ENCODE measurements around the gene MCF2L. TPM values are rescaled to one million over a fixed set of nuclear protein-coding genes. Genes with fewer than 3 reads are reported as not detected.
"Not testable (repeated sequence)": the region's sequence is repeated elsewhere in the genome, so short reads cannot be mapped to it uniquely, and the experiment has no call there.

The MCF2L gene
- total RNA-seq, 1 experiment from 2014 or later, result 53.2 TPM

DNA sequence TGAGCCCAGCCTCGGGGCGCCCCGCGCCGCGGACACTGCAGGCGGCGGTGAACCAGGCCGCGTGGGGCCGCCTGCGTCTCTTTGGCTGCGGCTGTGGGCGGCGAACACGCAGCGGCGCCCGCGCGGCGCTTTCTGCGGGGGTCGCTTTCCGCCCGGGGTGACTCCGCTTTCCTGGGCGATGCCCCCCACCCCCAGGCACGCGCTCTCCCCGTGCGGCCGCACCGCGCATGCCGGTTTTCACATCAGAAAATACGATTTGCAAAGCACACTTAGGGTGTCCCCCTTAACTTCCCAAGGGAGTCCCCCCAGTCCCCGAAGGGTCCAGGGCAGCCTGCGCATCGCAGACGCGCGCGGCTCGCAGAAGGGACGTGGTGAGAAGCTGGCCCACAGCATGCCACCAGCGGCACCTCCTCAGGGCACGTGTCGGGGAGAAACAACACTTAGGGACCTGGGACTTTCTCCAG is 141.9 kb downstream of the MCF2L start:
- DNase-seq (ENCODE audit: low spot score), result no peak

DNA sequence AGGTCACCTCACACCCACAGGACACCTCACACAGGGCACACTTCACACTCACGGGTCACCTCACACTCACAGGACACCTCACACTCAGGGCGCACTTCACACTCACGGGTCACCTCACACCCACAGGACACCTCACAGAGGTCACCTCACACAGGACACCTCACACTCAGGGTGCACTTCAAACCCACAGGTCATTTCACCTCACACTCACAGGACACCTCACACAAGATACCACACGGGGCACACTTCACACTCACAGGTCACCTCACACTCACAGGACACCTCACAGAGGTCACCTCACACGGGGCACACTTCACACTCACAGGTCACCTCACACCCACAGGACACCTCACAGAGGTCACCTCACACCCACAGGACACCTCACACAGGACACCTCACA is 142.8 kb downstream of the MCF2L start:
- not testable (repeated sequence) for DNase-seq (ENCODE audit: low spot score)

DNA sequence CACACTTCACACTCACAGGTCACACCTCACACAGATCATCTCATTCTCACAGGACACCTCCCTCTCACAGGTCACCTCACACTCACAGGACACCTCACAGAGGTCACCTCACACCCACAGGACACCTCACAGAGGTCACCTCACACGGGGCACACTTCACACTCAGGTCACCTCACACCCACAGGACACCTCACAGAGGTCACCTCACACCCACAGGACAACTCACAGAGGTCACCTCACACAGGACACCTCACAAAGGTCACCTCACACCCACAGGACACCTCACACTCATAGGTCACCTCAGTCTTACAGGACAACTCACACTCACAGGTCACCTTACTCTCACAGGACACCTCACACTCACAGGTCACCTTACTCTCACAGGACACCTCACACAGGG is 143.5 kb downstream of the MCF2L start:
- not testable (repeated sequence) for DNase-seq (ENCODE audit: low spot score)

DNA sequence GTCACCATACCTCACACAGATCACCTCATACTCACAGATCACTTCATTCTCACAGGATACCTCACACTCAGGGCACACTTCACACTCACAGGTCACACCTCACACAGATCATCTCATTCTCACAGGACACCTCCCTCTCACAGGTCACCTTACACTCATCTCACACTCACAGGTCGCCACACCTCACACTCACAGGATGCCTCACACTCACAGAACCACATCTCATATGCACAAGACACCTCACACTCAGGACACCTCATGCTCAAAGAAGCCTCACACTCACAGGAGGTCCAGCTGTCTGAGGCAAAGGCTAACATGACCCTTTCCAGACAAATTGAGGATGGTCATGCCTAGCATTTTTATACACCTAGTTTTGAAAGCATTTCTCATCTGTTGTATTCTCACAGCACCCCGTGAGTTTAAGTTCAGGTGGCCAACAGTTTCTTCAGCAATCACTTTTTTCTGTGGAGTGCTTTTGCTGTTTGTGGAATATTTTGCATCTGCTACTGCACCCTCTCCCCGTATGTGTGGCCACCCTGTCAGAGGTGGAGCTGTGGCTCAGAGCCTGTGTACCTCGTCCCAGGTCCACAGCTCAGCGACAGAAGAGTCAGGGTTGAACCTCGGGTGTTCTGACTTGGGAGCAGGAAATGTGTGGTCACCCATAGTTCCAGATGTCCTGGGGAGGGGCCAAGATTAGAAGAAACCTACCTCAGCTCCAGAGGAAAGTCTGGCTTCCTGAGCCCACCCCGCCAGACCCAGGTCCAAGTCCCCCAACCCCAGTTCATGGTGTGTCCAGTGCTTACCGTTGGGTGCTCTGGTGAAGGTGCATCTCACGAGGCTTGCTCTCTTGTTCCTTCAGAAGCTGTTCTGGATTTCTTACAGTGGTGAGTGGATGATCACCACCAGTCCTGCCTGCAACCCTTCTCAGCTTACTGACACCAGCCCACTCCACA is 144.2 kb downstream of the MCF2L start:
- DNase-seq (ENCODE audit: low spot score), result no peak

DNA sequence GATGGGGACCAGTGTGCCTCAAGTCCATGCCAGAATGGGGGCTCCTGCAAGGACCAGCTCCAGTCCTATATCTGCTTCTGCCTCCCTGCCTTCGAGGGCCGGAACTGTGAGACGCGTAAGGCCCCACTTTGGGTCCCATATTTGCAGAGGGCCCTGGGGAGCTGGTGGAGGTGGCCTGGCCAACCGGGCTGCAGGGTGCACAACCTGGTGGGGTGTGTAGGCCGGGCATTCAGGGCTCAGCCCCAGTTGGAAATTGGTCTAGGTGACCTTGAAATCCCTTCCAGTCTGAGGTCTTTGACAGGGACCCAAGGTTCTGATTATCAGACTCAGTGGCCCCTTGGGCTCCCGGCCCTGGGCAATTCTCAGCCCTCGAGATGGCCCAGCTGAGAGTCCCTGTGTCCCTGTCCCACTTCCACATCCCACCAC is 144.8 kb downstream of the MCF2L start:
- no peak for DNase-seq (ENCODE audit: low spot score)

DNA sequence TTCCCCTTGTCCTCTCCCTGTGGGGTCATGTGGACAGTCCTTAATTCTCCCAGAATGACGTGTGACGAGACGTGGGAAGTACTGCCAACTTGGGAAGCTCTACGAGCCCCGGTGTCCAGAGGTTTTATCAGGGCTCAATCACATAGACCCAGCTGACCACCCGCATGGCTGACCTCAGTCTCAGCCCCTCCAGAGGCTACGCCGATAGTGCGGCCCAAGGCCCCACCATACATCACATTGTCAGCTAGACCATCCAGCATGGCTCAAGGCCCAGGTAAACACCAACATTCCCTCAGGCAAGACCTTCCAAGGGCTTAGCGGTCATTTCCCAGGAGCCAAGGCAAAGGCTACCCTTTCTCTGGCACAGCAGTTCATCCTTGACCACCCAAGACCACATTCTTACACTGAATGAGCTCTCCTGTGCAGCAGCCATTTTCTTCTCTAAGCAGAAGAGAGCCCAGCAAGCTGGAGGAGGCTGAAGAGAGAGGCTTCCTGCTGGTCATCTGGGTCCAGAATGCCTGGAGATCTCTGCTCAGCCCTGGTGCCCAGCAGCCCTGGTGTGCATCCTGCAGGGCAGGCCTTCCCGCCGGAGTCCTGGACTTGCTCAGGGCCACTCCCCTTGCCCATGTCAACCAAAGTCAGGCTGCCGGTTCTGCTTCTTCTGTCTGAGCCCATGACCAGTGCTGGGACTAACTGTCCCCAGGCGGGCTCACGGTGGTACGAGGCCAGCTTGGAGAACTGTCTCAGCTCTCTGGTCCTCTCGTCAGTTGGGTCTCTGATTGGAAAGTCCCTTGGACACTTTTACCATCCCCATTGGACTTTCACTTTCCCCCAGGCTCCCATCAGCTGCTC is 145.7 kb downstream of the MCF2L start:
- DNase-seq (ENCODE audit: low spot score), result no peak

DNA sequence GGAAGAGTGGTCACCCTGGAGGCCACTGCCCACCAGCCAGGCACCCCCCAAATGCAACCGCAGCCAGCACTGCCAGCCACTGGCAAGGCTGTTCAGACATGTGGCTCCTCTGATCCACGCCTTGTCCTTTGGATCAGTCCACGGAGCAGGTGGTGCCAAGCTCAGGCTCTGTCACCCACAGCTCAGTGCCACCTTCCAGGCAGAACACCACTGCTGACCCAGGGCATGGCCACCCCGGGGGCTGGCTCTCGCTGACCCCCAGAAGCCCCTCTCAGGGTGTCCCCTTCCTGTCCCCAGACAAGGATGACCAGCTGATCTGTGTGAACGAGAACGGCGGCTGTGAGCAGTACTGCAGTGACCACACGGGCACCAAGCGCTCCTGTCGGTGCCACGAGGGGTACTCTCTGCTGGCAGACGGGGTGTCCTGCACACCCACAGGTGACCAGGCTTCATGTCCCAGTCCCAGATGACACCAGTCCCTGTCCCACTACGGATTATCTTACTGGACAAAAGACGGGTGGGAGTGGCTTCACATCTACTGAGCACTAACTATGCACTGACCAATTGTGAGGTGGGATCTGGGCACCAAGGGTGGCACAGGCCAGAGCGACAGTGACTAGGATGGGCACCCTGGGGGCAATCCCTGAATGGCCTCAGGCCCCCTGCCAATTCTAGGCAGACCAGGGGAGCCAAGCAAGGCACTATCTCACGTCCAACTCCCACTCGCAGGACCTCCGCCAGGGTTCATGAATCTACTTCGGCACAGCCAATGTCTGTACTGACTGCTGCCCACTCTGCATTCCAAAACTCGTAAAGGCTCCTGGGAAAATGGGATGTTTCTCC is 146.6 kb downstream of the MCF2L start:
- DNase-seq (ENCODE audit: low spot score), result no peak

DNA sequence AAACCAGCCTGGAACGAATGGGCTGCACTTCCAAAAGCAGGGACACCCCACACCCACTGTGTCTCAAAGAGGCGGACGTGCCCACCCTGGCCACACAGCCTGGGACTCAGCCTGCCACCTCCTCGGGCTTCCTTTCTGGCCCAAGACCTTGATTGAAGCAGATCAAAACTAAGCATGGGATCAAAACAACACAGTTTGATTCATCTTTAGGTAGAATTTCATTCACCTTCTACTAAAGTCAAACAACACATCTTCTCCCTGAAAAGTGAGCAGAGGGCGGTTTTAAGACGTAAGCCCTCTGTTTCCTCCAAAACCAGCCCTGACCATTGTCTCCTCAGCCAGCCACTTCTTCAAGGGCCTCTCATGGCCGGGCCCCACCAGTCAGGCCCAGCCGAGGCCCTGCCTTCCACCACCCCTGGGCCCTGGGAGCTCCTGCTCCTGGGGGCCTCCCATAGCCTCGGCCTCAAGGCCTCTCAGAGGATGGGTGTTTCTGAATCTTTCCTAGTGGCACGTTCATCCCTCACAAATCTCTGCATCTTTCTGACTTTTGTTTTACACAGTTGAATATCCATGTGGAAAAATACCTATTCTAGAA is 147.3 kb downstream of the MCF2L start:
- DNase-seq (ENCODE audit: low spot score), result no peak

DNA sequence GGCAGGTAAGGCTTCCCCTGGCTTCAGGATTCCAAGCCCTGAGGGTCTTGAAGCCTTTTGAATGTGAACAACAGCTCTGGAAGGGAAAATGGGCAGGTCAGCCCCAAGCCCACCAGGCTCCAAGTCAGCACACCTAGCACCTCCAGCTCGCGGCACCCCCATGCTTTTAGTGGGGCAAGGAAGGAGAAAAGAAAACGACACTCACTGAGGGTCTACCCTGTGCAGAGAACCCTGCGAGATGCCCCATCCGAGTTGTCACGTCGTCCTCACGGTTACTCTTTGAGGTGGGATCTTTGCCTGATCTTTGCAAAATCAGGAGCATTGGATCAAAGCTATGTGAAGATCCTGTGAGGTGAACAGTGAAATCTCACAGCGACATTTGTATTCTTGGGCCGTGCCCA is 147.9 kb downstream of the MCF2L start:
- no peak for DNase-seq (ENCODE audit: low spot score)

DNA sequence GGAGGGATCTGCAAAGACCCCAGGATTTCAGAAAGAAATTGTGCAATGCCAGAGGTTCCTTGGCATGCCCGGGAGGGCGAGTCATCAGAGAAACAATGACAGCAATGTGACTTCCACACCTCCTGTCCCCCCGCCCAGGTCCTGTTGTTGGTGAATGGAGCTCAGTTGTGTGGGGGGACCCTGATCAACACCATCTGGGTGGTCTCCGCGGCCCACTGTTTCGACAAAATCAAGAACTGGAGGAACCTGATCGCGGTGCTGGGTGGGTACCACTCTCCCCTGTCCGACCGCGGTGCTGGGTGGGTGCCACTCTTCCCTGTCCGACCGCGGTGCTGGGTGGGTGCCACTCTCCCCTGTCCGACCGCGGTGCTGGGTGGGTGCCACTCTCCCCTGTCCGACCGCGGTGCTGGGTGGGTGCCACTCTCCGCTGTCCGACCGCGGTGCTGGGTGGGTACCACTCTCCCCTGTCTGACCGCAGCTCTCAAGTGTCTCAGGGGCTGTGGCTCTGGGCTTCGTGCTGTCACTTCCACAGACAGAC is 148.4 kb downstream of the MCF2L start:
- no peak for DNase-seq (ENCODE audit: low spot score)

DNA sequence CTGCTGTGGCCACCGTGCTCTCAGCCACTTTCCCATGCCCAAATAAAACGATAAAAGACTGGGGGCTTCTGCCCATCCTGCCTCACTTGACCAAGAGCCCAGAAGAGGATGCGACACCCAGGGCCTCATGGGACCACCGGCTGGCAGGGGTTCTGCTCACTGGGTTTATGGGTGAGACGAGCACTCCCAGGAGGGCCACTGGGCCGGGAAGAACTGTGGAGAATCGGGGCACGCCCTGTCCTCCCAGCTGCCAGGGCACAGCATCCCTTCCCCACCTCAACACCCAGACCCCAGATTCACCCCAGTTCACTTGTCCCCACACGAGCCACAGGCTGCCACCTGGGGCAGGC is 148.9 kb downstream of the MCF2L start:
- DNase-seq (ENCODE audit: low spot score), result no peak

DNA sequence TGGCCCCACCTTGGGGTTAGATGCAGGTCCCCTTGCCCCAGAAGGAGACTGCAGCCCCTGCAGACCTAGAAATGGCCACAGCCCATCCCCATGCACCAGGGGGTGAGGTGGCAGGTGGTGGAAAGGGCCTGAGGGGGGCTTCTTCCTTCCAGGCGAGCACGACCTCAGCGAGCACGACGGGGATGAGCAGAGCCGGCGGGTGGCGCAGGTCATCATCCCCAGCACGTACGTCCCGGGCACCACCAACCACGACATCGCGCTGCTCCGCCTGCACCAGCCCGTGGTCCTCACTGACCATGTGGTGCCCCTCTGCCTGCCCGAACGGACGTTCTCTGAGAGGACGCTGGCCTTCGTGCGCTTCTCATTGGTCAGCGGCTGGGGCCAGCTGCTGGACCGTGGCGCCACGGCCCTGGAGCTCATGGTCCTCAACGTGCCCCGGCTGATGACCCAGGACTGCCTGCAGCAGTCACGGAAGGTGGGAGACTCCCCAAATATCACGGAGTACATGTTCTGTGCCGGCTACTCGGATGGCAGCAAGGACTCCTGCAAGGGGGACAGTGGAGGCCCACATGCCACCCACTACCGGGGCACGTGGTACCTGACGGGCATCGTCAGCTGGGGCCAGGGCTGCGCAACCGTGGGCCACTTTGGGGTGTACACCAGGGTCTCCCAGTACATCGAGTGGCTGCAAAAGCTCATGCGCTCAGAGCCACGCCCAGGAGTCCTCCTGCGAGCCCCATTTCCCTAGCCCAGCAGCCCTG is 149.4 kb downstream of the MCF2L start:
- no peak for DNase-seq (ENCODE audit: low spot score)

DNA sequence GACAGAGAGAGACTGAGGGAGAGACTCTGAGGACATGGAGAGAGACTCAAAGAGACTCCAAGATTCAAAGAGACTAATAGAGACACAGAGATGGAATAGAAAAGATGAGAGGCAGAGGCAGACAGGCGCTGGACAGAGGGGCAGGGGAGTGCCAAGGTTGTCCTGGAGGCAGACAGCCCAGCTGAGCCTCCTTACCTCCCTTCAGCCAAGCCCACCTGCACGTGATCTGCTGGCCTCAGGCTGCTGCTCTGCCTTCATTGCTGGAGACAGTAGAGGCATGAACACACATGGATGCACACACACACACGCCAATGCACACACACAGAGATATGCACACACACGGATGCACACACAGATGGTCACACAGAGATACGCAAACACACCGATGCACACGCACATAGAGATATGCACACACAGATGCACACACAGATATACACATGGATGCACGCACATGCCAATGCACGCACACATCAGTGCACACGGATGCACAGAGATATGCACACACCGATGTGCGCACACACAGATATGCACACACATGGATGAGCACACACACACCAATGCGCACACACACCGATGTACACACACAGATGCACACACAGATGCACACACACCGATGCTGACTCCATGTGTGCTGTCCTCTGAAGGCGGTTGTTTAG is 150.3 kb downstream of the MCF2L start:
- no peak for DNase-seq (ENCODE audit: low spot score)

DNA sequence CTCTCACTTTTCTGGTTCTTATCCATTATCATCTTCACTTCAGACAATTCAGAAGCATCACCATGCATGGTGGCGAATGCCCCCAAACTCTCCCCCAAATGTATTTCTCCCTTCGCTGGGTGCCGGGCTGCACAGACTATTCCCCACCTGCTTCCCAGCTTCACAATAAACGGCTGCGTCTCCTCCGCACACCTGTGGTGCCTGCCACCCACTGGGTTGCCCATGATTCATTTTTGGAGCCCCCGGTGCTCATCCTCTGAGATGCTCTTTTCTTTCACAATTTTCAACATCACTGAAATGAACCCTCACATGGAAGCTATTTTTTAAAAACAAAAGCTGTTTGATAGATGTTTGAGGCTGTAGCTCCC is 150.8 kb downstream of the MCF2L start:
- DNase-seq (ENCODE audit: low spot score), result no peak

DNA sequence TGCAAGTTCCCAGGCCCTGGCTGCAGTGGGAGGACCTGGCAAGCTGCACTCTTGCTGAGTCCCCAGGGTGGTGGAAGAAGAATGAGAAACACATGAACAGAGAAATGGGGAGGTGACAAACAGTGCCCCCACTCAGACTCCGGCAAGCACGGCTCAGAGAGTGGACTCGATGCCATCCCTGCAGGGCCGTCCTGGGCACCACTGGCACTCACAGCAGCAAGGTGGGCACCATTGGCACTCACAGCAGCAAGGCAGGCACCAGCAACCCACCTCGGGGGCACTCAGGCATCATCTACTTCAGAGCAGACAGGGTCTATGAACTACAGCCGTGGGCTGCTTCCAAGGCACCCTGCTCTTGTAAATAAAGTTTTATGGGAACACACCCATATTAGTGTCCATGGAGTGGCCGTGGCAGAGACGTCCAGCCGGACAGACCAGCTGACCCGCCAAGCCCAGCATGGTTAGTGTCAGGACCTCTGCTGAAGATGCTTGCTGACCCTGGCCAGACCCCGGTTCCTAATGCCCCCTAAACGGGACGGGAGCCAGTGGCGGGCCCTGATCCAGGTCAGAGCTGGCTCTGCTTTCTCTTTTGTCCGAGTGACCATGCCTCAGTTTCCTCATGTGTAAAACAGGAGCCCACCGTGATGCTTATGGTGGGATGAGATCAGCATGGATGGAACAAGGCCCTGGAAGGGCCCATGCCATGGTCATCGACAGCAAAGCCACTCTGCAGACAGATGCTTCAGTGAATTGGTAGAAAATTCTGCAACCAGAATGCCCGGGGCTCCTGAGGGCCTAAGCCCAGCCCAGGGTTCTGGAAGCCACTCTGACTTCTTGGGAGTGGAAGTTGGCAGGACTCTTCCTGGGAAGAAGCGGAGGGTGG is 151.5 kb downstream of the MCF2L start:
- DNase-seq (ENCODE audit: low spot score), result no peak

DNA sequence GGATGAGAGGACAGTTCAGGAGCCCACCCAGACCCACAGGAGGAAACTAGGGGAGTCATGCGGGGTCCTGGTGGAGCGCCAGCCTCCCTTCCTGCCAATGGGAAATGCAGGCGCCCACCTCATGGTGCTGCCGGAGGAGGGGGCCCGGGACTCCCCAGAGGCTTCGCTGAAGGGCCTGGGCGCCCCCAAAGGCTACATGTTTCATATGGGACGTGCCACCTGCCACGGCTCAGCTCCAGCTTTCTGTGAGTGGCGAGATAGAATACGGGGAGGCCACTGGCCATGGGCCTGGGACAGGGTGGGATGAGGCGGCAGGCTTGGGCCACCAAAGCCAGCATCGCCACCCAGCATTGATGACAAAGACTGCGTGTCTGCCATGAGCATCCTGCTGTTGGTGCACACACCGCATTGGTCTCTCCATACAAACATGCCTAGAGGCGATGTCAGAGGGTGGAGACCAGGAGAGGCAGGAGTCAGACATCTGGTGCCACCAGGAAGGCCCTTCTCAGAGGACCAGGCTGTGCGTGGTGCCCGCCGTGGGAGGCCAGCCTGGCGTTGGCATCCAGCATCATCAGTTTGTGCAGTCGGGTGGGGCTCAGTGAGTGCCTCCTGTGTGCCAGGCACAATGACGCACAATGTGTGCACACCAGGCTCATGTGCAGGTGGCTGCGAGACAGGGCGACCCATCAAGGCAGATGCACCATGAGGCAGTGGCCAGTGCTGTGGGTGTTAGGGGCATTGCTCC is 152.3 kb downstream of the MCF2L start:
- DNase-seq (ENCODE audit: low spot score), result no peak

DNA sequence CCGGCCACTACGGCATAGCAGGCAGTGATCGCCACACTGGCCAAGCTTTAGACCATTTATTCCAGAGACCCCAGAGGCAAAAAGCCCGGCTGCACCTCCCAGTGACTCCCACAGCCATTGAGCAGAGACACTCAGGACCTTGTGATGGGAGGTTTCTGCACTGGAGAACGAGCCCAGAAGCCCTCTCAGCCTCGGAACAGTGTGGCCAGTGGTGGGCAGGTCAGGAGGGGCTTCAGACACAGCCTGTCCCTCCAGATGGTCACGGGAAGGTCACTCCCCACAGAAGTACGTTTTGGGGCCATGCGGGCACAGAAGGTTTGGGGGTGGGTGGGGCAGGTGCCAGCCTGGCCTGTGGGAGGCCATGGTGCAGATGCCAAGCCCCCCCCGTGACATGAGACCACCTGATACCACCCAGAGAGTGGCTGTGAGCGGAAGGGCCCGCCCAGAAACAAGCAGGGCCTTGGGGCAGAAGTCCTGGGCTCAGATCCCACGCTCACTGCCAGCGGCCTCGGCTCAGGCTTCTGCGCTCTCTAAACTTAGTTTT is 153.0 kb downstream of the MCF2L start:
- DNase-seq (ENCODE audit: low spot score), result no peak

All from HT-29 (cell line).